ENCODE results near the gene OR52L1.

- TF ChIP-seq CTCF (IDR thresholded peaks at IDR 0.05) (no peak), POLR2A (IDR thresholded peaks at IDR 0.05) (no peak)
Observed at GRCh38 chr11:6027501-6027900, 40.7 kb upstream of the OR52L1 start.

Data from vagina (tissue), 2 donors.